Activated CD8-positive, alpha-beta memory T cell treated with anti-CD3 and anti-CD28 coated beads for 36 hours (primary cell): ENCODE results near the gene GRM5. TPM values are rescaled to one million over a fixed set of nuclear protein-coding genes. Genes with fewer than 3 reads are reported as not detected.
"Not testable (repeated sequence)": the region's sequence is repeated elsewhere in the genome, so short reads cannot be mapped to it uniquely, and the experiment has no call there.

Source experiments
- CTCF ChIA-PET: fragments of 350-600 bp; sonication (Branson Sonifier 250); formaldehyde crosslinking; loops from one replicate; lab custom pipeline; 2021; ENCODE audit warnings: antibody characterized with exemption; lab: Charles Lee
- POLR2A ChIA-PET: fragments of 350-600 bp; sonication (Branson Sonifier 250); formaldehyde crosslinking; loops from one replicate; lab custom pipeline; 2021; ENCODE audit warnings: antibody characterized with exemption; lab: Charles Lee
- total RNA-seq, 2 experiments: library from RNA; stranded (reverse); gene quantifications; one replicate each; pipeline ENCODE4 v1.2.3, GENCODE V29; 2021

GRM5 gene
- total RNA-seq, 2 experiments from 2014 or later = not detected

- CTCF ChIA-PET = no interaction called here
- POLR2A ChIA-PET = no interaction called here
These were observed 216.4 kb downstream of the GRM5 start for GRCh38 chr11:88849368-88849767.

- POLR2A ChIA-PET, CTCF ChIA-PET: not testable (repeated sequence)
These were observed 219.5 kb downstream of the GRM5 start for GRCh38 chr11:88846266-88846665.

GRCh38 chr11:88844941-88845340 is 220.8 kb downstream of the GRM5 start:
- CTCF ChIA-PET, POLR2A ChIA-PET: not testable (repeated sequence)

GRCh38 chr11:88843766-88844426 is 221.9 kb downstream of the GRM5 start:
- CTCF ChIA-PET, POLR2A ChIA-PET: not testable (repeated sequence)

- CTCF ChIA-PET, POLR2A ChIA-PET: not testable (repeated sequence)
These were observed 227.6 kb downstream of the GRM5 start for GRCh38 chr11:88838139-88838538.

- POLR2A ChIA-PET, CTCF ChIA-PET: not testable (repeated sequence)
These were observed 230.1 kb downstream of the GRM5 start for GRCh38 chr11:88835709-88836108.

- ChIA-PET POLR2A (no interaction called here), CTCF (no interaction called here)
These were observed 234.4 kb downstream of the GRM5 start for GRCh38 chr11:88831303-88831890.

- CTCF ChIA-PET = no interaction called here
These were observed 238.6 kb downstream of the GRM5 start for GRCh38 chr11:88827018-88827676.

GRCh38 chr11:88819616-88820015 is 246.2 kb downstream of the GRM5 start:
- POLR2A ChIA-PET = no interaction called here
- CTCF ChIA-PET = no interaction called here

More at GRCh38 chr11:88827018-88827676, 238.6 kb downstream of the GRM5 start:
- POLR2A ChIA-PET = no interaction called here

GRCh38 chr11:88818978-88819377 is 246.8 kb downstream of the GRM5 start:
- ChIA-PET POLR2A (no interaction called here), CTCF (no interaction called here)

GRCh38 chr11:88815505-88815904 is 250.3 kb downstream of the GRM5 start:
- CTCF ChIA-PET = no interaction called here
- POLR2A ChIA-PET = interaction anchor here (0.6 kb wide), 1 partner anchor 291 kb away, joined by 5 read pairs; no protein-coding TSS in a partner anchor

GRCh38 chr11:88814076-88814475 is 251.7 kb downstream of the GRM5 start:
- ChIA-PET POLR2A (no interaction called here), CTCF (no interaction called here)

GRCh38 chr11:88813233-88813915 is 252.4 kb downstream of the GRM5 start:
- ChIA-PET POLR2A (no interaction called here), CTCF (no interaction called here)

GRCh38 chr11:88810420-88811097 is 255.2 kb downstream of the GRM5 start:
- POLR2A ChIA-PET = no interaction called here
- CTCF ChIA-PET = no interaction called here

GRCh38 chr11:88809126-88809525 is 256.7 kb downstream of the GRM5 start:
- CTCF ChIA-PET = no interaction called here
- POLR2A ChIA-PET = no interaction called here

- CTCF ChIA-PET = no interaction called here
- POLR2A ChIA-PET = no interaction called here
These were observed 258.4 kb downstream of the GRM5 start for GRCh38 chr11:88807349-88807748.

- CTCF ChIA-PET = no interaction called here
- POLR2A ChIA-PET = no interaction called here
These were observed 259.4 kb downstream of the GRM5 start for GRCh38 chr11:88806410-88806809.

- POLR2A ChIA-PET = no interaction called here
- CTCF ChIA-PET = no interaction called here
These were observed 264.2 kb downstream of the GRM5 start for GRCh38 chr11:88801484-88802123.

GRCh38 chr11:88799771-88800500 is 265.8 kb downstream of the GRM5 start:
- POLR2A ChIA-PET = no interaction called here

More at GRCh38 chr11:88799771-88800500, 265.8 kb downstream of the GRM5 start:
- CTCF ChIA-PET = interaction anchor here (1.5 kb wide), 1 partner anchor 12 kb away, joined by 3 read pairs; no protein-coding TSS in a partner anchor
